Erythroblast (primary cell): ENCODE results near the gene NUTM2A.
"Not testable (repeated sequence)": the region's sequence is repeated elsewhere in the genome, so short reads cannot be mapped to it uniquely, and the experiment has no call there.

Source experiments
- GATA1 ChIP-seq: IDR thresholded peaks from 2 replicates; pipeline ENCODE4 v1.6.1; 2011; ENCODE audit warnings: low read depth, mild to moderate bottlenecking, control low read depth, low read length, moderate library complexity
- POLR2A ChIP-seq: IDR thresholded peaks from 2 replicates; pipeline ENCODE4 v1.6.1; 2011; ENCODE audit warnings: mild to moderate bottlenecking, low read length

DNA sequence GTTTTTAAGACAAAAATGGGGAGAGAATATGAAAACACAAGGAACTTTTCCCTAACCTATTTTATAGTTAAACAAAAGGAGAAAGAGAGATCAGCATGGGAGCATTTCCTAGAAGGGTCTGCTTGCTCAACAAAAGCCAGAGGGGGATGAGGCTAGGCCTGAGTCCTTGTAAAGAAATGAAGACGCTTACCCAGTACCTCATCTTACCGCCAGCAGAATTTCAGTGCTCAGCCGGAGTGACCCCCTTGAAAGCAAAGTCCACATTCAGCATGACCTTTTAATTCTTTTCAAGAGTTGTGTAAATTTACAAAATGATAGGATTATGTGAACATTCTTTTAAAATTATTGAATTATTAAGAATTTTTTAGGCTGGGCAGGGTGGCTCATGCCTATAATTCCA lies 47.7 kb upstream of the NUTM2A start:
- TF ChIP-seq POLR2A, GATA1: not testable (repeated sequence)
